HUES6 (cell line): ENCODE data around the gene OAS3.
A peak's percentile ranks its signal among the peaks of the same experiment; 100 is the strongest.

Experiments
- H3K27ac ChIP-seq: 2 replicates; pipeline ENCODE4 v1.7.0; 2013; ENCODE audit warnings: low read depth, mild to moderate bottlenecking, low read length, inconsistent platforms
- H3K27me3 ChIP-seq: 2 replicates; pipeline ENCODE4 v1.6.1; 2013; ENCODE audit warnings: low read length; ENCODE audit not compliant: control insufficient read depth, insufficient read depth
- H3K36me3 ChIP-seq: 2 replicates; pipeline ENCODE4 v1.6.1; 2013; ENCODE audit warnings: low read length; ENCODE audit not compliant: control insufficient read depth, insufficient read depth
- H3K4me1 ChIP-seq: 2 replicates; pipeline ENCODE4 v1.6.1; 2013; ENCODE audit warnings: low read length; ENCODE audit not compliant: control insufficient read depth, insufficient read depth
- H3K4me3 ChIP-seq: 2 replicates; pipeline ENCODE4 v1.5.1; 2013; ENCODE audit warnings: low read depth, low read length
- H3K9ac ChIP-seq: one replicate; pipeline ENCODE4 v1.6.1; 2013; ENCODE audit warnings: mild to moderate bottlenecking, low read length
- H3K9me3 ChIP-seq: 2 replicates; pipeline ENCODE4 v1.6.1; 2013; ENCODE audit warnings: low read depth, low read length; ENCODE audit not compliant: control insufficient read depth, insufficient read depth

OAS3 gene, protein sequence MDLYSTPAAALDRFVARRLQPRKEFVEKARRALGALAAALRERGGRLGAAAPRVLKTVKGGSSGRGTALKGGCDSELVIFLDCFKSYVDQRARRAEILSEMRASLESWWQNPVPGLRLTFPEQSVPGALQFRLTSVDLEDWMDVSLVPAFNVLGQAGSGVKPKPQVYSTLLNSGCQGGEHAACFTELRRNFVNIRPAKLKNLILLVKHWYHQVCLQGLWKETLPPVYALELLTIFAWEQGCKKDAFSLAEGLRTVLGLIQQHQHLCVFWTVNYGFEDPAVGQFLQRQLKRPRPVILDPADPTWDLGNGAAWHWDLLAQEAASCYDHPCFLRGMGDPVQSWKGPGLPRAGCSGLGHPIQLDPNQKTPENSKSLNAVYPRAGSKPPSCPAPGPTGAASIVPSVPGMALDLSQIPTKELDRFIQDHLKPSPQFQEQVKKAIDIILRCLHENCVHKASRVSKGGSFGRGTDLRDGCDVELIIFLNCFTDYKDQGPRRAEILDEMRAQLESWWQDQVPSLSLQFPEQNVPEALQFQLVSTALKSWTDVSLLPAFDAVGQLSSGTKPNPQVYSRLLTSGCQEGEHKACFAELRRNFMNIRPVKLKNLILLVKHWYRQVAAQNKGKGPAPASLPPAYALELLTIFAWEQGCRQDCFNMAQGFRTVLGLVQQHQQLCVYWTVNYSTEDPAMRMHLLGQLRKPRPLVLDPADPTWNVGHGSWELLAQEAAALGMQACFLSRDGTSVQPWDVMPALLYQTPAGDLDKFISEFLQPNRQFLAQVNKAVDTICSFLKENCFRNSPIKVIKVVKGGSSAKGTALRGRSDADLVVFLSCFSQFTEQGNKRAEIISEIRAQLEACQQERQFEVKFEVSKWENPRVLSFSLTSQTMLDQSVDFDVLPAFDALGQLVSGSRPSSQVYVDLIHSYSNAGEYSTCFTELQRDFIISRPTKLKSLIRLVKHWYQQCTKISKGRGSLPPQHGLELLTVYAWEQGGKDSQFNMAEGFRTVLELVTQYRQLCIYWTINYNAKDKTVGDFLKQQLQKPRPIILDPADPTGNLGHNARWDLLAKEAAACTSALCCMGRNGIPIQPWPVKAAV

DNA sequence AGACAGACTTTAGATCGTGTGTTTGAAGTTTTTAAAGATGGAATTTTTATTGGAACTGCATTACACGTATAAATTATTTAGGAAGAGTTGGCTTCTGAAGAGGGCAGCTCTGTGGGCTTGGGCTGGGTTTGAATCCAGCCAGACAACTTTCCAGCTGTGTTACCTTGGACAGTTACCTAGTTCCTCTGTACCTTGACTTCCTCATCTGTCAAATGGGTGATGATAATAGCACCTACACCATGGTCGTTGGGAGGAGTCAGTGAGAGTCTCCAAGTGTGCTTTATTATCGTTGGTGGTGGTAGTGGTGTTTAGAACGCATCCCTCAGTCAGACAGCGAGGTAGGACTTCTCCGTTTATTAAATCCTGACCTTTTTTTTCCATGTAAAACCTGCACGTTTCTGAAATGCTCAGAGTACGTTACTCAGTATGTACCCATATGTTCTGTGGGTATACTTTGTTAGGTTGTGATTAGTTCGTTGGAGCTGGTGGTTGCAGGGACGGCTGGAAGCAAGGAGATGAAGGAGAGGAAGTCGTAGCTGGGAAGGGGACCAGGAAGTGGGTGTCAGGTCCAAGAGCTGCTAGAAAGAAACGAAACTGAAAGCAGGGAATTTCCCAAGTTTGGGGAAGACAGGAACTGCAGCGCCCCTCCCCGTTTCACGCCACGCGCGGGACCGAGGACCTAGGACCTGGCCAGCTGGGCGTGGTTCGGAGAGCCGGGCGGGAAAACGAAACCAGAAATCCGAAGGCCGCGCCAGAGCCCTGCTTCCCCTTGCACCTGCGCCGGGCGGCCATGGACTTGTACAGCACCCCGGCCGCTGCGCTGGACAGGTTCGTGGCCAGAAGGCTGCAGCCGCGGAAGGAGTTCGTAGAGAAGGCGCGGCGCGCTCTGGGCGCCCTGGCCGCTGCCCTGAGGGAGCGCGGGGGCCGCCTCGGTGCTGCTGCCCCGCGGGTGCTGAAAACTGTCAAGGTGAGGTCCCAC is at the start of gene OAS3:
Gene OAS3, plus strand, starts transcription at position 734 of the 979 bp plus-strand sequence. Its CDS starts 57 bp downstream, at position 791.
- Histone ChIP-seq H3K9ac (peak within 1 kb of the TSS; percentile 9), H3K4me3 (peak within 1 kb of the TSS; percentile 54), H3K36me3 (no peaks in the 10 kb centered on the region), H3K9me3 (no peaks in the 10 kb centered on the region), H3K4me1 (no peaks in the 10 kb centered on the region), H3K27ac (no peak within 1 kb of the TSS), H3K27me3 (peaks cover 40% of the 10 kb centered on the region)

DNA sequence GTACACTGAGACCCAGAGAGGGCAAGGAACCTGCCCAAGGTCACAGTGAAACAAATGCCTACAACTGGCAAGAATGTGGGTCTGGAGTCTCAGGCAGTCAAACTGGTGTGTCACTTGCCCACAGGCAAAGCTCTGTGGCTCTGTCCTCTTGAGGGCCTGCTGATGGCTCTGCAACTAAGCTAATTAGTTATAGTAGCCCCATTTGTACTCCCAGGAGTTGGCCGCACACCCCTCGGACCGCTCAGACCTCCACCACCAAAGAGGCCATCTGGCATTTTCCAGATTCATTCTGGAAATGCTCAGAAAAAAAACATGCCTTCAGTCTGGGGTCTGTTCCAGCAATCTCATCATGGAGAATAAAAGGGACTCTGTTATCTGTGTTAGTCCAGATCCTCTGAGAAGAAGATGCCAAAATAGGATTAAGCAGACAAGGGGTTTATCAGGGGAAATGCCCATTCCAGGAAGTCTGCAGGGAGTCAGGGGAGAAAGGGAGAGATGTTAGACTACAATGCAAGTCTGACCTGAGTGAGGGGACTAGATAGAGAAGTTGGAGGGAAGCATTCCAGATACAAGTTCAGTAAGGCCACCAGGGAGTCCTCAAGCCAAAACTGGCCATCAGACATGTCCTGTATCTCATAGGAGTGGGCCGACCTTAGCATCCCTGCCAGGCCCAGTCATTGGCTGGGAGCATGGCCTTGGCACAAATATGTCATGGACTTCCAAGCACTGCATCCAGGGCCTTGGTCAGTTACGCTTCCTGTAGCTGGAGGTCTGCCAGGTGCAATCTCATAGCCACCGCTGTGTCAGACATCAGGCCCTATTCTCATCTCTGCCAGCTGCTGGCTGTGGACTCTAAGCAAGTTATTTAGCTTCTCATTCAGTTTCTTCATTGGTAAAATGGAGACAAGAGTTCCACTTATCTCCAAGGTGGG is 46.9 kb upstream of the OAS3 start:
- Histone ChIP-seq H3K27ac (no peak overlapping the region), H3K27me3 (no peaks in the 10 kb centered on the region), H3K36me3 (no peaks in the 10 kb centered on the region), H3K9me3 (peaks cover 1% of the 10 kb centered on the region), H3K4me1 (no peaks in the 10 kb centered on the region), H3K4me3 (no peak overlapping the region), H3K9ac (no peak overlapping the region)

DNA sequence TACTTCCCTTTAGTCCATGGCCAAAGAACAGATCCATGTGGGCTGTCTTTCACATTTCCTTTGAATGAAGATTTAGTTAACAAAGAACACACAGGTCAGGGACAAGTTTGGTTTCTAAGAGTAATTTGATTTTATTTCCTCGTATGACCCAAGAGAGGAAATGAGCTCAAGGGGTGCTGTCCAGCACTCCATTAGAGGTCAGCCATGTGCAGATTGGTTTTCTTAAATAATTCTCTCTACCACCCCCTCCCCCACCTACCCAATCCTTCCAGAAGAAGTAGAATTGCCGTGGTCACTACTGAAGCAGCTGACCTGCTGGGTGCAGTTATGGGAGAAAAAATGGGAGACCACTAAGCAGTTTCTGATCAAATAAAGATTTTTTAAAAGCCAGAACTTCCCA is 45.4 kb upstream of the OAS3 start:
- H3K36me3 ChIP-seq: no peaks in the 10 kb centered on the region
- H3K9me3 ChIP-seq: no peaks in the 10 kb centered on the region
- H3K27me3 ChIP-seq: 0 out of 2 replicates have a peak, but pooled peaks cover 3% of the 10 kb centered on the region

DNA sequence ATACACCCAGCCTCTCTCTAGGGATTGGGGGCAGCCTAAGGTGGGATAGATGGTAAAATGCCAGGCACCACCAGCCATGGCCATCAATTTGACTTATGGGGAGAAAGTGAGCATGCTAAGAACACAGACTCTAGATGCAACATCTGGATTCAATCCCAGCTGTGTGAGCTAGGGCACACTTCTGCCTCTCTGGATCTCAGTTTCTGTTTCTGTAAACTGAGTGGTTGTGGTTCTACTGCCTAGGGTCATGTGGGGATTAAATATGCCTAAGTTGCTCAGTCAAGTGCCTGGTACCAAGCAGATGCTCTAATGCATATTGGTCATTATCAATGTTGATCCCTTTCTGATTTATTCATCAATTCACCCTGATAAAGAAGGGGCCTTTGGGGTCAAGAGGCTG is 44.1 kb upstream of the OAS3 start:
- Histone ChIP-seq H3K9me3 (no peaks in the 10 kb centered on the region), H3K4me3 (no peak overlapping the region), H3K36me3 (no peaks in the 10 kb centered on the region), H3K27ac (no peak overlapping the region), H3K4me1 (no peaks in the 10 kb centered on the region), H3K27me3 (peaks cover 7% of the 10 kb centered on the region), H3K9ac (no peak overlapping the region)

More for the DNA sequence above, 45.4 kb upstream of the OAS3 start:
- no peaks in the 10 kb centered on the region for H3K4me1 ChIP-seq
- no peak overlapping the region for H3K4me3 ChIP-seq
- H3K27ac ChIP-seq: no peak overlapping the region
- no peak overlapping the region for H3K9ac ChIP-seq

DNA sequence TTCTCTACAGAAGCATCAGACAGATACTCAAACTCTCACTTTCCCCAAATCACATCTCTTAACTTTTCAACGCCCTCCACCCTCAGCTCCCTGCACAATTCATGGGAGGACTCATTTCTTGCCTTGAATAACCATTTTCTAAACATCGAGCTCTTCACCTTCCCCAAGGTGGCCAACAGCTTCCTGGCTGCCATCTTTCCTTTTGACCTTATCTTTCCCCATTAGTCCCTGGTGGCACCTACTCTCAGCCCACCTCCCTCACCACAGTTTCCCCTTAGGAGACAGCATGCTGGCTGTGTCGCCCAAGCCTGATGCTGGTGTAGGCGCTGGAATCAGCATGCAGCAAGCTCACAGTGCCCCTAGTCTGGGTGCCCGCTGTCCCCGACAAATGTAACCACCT is 39.9 kb upstream of the OAS3 start:
- no peaks in the 10 kb centered on the region for H3K36me3 ChIP-seq
- H3K27ac ChIP-seq: no peak overlapping the region
- no peak overlapping the region for H3K4me3 ChIP-seq
- peaks cover 8% of the 10 kb centered on the region for H3K27me3 ChIP-seq
- no peak overlapping the region for H3K9ac ChIP-seq
- H3K9me3 ChIP-seq: peaks cover 8% of the 10 kb centered on the region; the same call in 1 of the 2 replicates
- no peaks in the 10 kb centered on the region for H3K4me1 ChIP-seq

DNA sequence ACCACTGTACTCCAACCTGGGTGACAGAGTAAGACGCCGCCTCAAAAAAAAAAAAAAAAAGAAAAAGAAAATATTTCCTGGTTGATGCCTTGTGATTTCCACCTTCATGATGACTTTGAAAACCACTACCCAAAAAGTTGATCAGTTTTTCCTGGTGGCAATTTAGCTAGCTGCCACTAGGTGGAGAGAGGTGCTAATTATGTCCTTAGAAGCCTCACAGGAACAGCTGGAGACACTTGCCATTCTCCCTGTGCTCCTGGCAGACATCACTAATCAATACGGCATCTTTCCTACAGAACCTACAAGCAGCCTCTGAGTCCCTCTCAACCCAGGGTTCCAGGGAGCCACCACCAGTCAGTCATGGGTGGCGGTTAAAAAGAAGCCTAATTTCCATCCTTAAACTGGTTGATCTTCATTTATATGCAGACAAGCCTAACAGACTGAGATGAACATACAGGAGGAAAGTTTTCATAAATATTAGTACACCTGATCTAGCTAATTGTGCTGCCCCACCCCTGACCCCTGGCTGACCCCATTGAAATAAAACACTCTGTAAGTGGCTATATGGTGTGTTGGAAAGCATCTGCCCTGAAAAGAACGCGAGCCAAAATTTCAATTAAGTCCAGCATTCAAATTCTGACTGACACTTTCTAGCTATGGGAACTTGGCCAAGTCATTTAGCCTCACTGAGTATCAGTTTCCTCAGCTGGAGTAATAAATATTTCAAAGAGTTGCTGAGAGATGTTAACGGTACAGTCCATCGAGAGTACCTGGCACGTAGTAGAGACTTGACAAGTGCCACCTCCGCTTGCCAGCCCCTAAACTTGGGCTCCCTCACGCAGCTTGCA is 37.8 kb upstream of the OAS3 start:
- H3K27me3 ChIP-seq: peaks cover 8% of the 10 kb centered on the region
- no peaks in the 10 kb centered on the region for H3K4me1 ChIP-seq
- no peak overlapping the region for H3K9ac ChIP-seq
- no peak overlapping the region for H3K4me3 ChIP-seq
- no peaks in the 10 kb centered on the region for H3K36me3 ChIP-seq
- H3K9me3 ChIP-seq: peaks cover 18% of the 10 kb centered on the region
- no peak overlapping the region for H3K27ac ChIP-seq

DNA sequence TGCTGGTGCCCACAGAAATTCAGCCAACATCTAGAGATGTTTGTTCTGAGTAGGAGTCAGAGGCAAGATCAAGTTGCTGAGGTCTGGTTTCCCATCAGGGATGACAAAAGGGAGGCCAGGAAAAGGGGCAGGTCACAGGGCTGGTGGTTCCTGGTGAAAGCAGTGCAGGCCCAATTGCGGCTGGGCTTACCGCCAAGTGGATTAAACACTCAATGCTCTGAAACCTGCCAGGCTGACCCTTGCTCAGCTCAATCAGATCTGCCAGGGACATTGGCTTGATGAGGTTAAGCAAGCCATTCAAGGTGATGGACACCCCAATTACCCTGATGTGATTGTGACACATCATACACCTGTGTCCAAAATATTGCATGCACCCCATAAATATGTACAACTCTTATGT is 37.0 kb upstream of the OAS3 start:
- H3K4me1 ChIP-seq: no peaks in the 10 kb centered on the region
- no peak overlapping the region for H3K9ac ChIP-seq
- no peak overlapping the region for H3K27ac ChIP-seq
- H3K27me3 ChIP-seq: peaks cover 8% of the 10 kb centered on the region
- no peak overlapping the region for H3K4me3 ChIP-seq
- H3K36me3 ChIP-seq: no peaks in the 10 kb centered on the region
- H3K9me3 ChIP-seq: peaks cover 19% of the 10 kb centered on the region

DNA sequence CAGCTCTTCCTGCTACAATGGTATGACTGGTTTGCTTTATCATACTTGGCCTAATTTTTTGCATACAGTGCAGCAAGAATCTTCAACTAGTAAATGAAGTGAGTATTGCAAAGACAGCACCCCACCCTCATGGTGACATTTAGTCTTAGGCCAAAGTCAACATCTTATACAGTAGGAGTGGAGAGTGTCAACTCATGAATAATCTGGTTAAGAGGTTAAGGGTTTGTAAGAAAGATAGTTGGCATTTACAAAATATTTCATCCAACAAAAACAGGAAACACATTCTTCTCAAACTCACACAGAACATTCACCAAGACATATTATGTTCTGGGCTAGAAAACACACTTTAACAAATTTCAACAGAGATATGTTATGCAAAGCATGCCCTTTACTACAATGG is 33.7 kb upstream of the OAS3 start:
- no peaks in the 10 kb centered on the region for H3K4me1 ChIP-seq
- H3K27me3 ChIP-seq: no peaks in the 10 kb centered on the region
- peaks cover 21% of the 10 kb centered on the region for H3K9me3 ChIP-seq
- no peaks in the 10 kb centered on the region for H3K36me3 ChIP-seq
- no peak overlapping the region for H3K4me3 ChIP-seq
- H3K27ac ChIP-seq: no peak overlapping the region
- no peak overlapping the region for H3K9ac ChIP-seq

DNA sequence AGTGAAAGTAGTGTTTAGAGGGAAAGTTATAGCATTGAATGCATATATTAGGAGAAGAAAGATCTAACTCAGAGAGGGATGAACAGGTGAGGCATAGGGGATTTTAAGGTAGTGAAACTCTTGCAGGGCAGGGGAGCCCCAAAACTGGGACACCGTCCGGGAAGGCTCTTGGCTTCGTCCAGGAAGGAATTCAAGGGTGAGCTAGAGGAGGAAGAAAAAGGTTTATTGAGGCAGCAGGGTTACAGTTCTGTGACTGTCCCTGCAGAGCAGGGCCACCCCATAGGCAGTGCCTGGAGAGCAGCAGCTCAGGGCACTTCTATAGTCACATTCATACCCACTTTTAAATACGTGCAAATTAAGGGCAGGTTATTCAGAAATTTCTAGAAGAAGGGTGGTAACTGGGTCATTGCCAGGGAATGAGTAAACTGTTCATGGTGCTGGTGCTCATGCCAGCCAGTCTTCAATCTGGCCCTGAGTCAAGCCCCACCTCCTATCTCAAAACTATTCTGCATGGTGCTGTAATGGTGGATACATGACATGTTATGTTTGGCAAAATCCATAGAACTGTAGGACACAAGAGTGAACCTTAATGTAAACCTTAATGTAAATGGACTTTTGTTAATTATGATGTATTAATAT is 32.7 kb upstream of the OAS3 start:
- Histone ChIP-seq H3K36me3 (no peaks in the 10 kb centered on the region), H3K27ac (no peak overlapping the region), H3K9me3 (peaks cover 21% of the 10 kb centered on the region), H3K27me3 (peaks cover 1% of the 10 kb centered on the region; the same call in 1 of the 2 replicates), H3K4me1 (no peaks in the 10 kb centered on the region), H3K4me3 (no peak overlapping the region), H3K9ac (no peak overlapping the region)
